Esophagus muscularis mucosa (tissue), 3 donors: ENCODE data around the gene ERC2.

ENCODE experiments used
- CTCF ChIP-seq, 3 experiments: fragments of 200-600 bp in 2 of 3; fragments of 450-650 bp in 1 of 3; sonication (generic) in 2 of 3; IDR thresholded peaks; one replicate each; pipeline ENCODE4 v1.5.1; 2017 to 2019; ENCODE audit warnings: antibody characterized with exemption in 3 of 3, mild to moderate bottlenecking in 2 of 3, moderate library complexity in 1 of 3
- POLR2A ChIP-seq: fragments of 450-650 bp; IDR thresholded peaks from one replicate; pipeline ENCODE4 v1.6.1; 2017; ENCODE audit warnings: antibody characterized with exemption, moderate library complexity, mild to moderate bottlenecking, low read depth
- POLR2AphosphoS5 ChIP-seq, 2 donors: sonication (generic); formaldehyde crosslinking; IDR thresholded peaks; one replicate each; pipeline ENCODE4 v1.6.1; 2017; ENCODE audit warnings: antibody characterized with exemption in 2 of 2

- no peak for TF ChIP-seq POLR2AphosphoS5 (IDR thresholded peaks at IDR 0.05)
- no peak for TF ChIP-seq CTCF (IDR thresholded peaks at IDR 0.05)
- TF ChIP-seq POLR2A: no peak
Observed at GRCh38 chr3:55486857-55487380, 981.3 kb downstream of the ERC2 start, which contains the start of gene WNT5A.
